GM18508 (cell line): ENCODE measurements around the gene DNAH2.

Source experiments
- ATAC-seq: cut with Tn5 transposase; IDR thresholded peaks from one replicate; pipeline ENCODE4 v1.9.1; 2021; ENCODE audit warnings: moderate number of reproducible peaks; ENCODE audit not compliant: insufficient read depth, unreplicated experiment

Gene DNAH2

DNA sequence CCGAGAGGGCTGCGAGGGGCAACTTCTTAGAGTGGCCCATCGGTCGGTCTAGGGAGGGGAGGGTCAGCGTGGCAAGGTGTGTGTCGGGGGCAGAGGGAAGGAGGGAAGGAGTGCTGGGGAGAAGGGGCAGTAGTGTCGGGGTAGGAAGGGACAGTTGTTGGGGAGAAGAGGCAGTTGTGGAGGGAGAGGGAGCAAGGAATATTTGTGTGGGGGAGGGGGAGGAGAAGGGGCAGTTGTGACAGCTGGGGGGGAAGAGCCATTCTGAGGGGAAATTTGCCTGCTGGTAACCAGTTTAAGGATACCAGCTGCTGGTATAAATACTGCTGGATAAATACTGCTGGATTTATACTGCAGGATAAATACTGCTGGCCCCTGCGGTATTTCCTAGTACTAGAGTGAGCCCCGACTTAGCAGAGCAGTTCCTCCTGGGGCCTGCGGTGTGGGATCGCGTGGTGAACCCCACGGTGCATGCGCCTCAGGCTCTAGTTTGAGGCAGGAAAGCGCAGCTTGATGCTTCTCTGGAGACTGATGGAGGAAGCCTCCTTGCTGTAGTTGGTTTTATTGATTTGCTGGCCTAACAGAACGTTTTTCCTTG is 309 bp downstream of the DNAH2 start:
- ATAC-seq: no peak

DNA sequence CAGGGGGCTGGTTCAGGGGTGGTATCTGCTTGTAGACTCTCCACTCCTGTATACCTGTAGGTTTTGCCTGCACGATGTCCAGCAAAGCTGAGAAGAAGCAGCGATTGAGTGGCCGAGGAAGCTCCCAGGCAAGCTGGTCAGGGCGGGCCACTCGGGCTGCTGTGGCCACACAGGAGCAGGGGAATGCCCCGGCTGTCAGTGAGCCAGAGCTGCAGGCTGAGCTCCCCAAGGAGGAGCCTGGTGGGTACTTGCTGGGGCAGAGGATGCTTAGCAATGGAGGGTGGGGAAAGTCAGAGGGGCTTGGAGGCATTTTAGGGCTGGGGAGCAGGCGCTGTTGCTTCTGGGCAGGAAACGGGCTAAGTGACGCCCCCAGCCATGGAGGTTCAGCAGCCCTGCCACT is 2.1 kb downstream of the DNAH2 start:
- no peak for ATAC-seq

DNA sequence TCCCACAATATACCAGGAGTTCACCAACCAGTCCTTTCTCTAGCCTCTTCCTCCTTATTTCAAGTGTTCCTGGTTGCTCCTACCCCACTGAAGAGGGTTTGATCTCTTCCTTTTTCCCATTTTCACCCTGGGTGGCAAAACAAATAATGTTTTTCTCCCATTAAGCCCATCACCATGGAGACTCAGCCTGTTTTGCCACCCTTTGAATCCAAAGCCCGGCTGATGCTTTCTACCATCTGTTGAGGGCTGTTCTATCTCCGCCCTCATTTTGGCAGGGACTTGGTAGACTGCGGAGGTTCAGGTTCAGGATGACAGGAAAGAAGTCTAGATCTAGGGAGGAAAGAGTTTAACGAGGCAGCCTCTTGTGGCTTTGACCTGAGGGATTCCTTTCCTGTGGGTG is 2.6 kb downstream of the DNAH2 start:
- no peak for ATAC-seq

DNA sequence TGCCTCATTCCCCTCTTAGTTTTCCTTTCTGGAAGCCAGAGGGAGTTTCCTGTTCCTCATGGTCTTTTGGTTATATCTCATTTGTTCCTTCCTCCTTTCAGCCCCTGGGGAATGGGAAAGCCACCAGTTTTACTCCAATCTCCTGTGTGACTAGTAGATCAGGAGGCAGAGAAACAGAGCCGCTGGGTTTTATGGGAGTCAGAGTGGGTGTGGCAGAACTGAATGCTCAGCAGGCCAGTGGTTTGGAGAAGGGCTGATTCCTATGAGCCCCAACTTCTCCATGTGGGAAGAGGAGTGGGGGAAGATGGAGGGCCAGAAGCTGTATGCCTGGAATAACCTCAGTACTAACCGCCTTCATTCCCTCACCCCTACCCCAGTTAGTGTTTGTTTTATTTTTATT is 4.1 kb downstream of the DNAH2 start:
- ATAC-seq: no peak

DNA sequence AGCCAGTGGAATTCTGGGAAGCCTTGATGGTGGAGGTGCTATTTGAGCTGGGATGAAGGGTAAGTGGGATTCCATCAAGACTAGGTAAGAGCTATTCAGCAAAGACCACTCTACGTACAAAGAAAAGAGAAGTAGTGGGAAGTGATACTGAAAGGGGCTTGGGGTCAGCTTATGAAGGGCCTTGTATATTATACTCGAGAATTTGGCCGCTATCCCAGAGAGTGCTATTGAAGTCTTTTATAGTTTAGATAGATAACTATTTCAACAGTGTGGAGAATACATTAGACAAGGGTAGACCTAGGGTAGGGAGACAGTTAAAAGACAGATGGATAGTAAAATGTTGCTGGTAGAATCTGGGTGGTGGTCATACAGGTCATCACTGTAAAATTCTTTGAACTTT is 10.3 kb downstream of the DNAH2 start:
- no peak for ATAC-seq

DNA sequence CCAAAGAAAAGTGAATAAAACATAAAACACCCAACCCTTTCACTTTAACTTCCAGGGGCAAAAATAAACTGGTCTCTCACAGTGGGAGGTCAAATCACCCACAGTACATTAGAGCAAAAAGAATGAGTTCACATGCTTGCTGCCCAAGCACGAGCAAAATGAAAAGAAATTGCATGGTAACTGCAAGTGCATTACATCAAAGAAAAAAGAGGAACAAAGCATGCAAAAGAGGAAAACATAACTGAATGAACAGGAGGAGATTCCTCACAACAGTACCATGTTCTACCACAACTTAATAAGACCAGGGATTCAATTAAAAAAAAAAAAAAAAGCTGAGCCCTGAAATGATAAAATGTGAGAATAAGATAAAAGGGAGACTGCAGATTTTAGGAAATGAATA is 12.3 kb downstream of the DNAH2 start:
- ATAC-seq: no peak

DNA sequence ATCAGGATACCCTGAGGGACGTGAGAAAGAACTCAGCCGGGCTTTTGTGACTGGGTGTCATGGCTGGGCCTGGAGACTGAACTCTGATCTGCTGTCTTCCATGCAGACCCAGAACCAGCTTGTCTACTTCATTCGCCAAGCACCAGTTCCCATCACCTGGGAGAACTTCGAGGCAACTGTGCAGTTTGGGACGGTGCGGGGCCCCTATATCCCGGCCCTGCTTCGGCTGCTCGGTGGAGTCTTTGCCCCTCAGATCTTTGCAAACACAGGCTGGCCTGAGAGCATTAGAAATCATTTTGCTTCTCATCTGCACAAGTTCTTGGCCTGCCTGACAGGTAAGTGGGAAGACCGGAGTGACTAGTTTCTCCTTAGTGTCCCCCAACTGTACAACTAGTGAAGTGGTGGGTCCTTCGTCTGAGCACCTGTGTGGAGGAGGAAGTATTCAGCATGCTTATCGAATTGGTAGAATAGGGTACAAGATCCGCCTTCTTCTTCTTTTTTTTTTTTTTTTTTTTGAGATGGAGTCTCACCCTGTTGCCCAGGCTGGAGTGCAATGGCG is 15.5 kb downstream of the DNAH2 start:
- no peak for ATAC-seq

DNA sequence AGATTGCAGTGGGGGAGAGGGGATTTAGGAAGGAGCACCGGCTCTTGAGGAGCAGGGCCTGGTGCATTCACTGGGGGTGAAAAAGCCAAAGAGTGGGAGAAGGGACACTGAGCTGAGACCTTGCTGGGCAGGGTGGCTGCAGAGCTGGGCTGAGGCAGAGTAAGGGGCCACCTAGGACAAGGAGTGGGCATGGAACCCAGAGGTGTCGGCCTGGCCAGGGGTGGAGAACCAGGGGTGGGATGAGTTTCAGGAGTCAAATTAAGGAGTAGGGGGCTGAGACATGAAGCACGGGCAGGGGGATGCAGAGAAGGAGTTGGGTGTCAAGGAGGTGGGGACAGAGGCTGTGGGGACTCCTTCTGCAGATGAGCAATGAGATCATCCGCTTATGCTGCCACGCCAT is 20.1 kb downstream of the DNAH2 start:
- no peak for ATAC-seq

DNA sequence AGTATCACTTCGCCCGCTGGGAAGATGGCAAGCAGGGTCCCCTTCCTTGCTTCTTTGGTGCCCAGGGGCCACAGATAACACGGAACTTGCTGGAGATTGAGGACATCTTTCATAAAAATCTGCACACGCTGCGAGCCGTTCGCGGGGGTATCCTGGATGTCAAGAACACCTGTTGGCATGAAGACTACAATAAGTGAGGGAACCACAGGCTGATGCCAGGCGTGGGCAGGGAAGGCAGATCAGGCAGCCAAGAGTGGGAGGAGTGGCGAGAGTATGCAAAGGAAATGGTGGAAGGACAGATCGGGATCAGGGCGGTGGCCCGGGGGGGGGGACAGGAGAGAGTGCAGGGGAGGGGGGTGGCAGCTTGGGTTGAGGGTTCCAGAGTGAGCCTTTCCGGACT is 22.2 kb downstream of the DNAH2 start:
- ATAC-seq: no peak

DNA sequence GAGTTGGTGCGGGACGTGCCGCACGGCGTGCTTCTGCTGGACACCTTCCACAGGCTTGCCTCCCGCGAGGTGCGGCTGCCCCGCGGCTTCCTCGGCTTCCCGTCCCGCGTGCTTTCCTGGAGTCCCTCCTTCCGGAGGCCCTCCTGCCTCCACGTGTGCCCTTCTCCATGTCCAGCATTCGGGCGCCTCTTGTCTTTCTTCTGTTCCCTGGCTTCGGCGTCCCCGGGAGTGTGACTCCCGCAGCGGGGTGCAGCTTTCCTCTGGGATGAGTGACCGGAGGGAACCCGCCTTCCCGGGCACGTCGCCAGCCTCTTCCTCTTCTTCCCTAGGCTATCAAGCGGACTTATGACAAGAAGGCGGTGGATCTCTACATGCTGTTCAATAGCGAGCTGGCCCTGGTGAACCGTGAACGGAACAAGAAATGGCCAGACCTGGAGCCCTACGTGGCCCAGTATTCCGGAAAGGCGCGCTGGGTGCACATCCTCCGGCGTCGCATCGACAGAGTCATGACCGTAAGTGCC is 23.0 kb downstream of the DNAH2 start:
- ATAC-seq: no peak

DNA sequence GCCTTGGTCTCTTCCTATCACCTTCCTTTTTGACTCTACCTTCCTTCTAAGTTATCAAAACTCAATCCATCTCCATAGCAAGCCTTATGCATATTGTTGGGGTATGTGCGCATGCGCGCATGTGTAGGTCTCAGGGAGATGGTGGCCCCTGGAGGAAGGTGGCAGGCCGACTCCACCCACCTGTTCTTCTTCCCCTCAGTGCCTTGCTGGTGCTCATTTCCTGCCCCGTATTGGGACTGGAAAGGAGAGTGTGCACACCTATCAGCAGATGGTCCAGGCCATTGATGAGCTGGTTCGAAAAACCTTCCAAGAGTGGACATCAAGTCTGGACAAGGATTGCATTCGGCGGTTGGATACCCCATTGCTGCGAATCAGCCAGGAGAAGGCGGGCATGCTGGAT is 25.2 kb downstream of the DNAH2 start:
- no peak for ATAC-seq

DNA sequence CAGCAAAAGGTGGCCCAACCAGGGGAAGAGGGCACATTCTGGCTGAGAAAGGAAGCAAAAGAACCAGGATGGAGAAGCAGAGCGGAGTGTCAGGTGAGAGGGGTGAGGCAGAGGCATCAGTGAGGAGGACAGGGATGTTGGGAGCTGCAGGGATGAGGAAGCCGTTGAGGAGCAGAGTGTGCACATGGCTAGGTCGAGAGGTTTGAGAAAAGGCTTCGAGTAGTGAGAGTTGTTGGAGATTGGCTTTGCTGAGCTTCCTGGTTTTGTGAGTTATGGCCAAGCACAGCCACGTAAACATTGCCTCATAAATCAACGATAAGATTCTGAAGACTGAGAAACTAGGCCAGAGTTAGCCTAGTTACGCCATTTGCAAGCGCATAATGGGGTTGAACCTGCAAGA is 26.9 kb downstream of the DNAH2 start:
- ATAC-seq: no peak

DNA sequence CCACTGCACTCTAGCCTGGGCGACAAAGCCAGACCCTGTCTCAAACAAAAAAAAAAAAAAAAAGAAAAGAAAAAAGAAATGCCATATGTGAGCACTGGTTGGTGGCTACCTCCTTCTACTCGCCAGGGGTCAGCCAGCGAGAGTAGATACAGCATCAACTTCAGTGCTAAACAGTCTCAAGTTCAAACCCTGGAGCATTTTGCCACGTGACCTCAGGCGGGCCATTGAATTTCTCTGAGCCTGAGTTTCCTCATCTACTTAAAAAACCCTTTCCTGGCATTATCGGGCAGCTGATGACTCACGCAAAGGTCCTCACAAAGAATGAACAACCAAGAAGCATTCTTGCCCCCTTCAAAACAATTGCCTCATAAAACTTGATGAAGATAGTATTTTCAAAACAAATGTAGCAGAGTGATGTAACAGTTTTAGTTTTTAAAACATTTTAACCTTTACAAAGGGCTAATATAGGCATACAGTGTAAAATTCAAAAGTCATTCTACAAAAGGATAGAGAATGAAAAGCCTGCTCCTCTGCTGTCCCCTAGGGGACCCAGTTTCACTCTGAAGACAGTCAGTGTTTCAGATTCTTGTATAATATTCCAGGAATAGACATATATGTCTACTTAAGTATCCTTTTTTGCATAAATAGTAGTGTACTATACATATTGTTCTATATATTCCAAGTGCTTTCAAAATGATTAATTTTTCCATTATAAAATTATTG is 28.4 kb downstream of the DNAH2 start:
- no peak for ATAC-seq

DNA sequence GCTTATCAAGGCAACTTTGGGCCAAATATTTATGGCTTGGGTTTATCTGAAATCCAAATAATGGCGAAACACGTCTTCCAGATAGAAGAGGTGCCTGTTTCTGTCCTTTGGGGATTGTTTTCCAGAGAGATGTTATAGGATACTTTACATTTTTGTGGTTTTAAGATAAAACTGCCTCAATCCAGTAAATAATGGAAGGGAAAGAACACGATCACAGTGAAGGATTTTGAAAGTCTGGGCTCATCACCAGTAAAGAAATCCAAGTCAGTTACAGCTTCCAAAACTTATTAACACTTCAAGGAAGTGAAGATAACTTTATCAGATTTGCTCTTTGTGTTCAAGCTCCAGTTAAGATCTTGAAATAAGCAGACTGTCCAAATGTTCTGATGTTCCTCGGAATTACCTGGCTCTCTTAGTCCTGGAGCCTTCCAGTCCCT is 30.1 kb downstream of the DNAH2 start:
- no peak for ATAC-seq

DNA sequence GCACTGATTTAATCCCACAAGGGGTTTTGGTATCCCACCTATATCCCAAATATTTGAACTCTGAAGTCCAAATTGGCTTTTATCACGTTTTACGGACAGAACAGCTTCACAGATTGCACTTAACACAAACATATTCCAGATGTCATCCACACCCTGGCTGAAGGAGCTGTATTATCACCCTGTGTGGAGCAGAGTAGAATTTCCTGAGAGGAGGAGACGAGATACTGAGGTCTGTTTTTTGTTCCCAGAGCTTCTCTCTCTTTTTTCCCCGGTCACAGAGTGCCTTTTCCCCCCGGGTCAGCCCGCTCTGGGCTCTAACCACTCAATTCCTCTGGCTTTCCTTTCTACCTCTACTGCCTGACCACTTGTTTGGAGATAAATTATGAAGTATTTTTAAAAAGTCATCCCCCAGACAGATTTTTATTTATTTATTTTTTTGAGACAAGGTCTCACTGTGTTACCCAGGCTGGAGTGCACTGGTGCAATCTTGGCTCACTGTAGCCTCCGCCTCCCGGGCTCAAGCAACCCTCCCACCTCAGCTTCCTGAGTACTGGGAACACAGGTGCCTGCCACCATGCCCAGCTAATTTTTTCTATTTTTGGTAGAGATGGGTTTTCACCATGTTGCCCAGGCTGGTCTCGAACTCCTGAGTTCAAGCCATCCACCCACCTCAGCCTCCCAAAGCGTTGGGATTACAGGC is 30.7 kb downstream of the DNAH2 start:
- no peak for ATAC-seq

DNA sequence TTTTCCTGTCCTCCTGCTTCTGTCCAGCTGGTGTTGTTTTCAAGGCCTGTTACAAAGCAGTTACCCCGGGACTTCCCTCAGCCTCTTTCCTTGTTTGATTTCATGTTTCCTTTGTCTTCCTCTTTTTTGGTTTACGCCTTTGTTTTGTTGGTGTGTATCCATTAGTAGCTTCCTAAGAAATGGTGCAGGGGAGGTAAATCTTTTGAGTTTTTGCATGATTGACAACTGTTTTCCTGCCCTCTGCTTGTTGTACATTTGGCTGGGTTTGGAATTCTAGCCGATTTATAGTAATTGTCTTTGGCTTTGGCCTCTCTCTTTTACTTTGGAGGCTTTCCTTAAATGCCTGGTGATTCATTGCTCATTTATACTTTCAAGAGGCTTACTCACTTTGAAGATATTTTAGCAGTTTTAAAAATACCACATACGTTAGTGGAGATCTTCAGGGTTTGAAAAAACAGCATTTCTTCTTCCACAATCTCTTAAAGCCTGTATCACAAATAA is 32.8 kb downstream of the DNAH2 start:
- ATAC-seq: no peak

DNA sequence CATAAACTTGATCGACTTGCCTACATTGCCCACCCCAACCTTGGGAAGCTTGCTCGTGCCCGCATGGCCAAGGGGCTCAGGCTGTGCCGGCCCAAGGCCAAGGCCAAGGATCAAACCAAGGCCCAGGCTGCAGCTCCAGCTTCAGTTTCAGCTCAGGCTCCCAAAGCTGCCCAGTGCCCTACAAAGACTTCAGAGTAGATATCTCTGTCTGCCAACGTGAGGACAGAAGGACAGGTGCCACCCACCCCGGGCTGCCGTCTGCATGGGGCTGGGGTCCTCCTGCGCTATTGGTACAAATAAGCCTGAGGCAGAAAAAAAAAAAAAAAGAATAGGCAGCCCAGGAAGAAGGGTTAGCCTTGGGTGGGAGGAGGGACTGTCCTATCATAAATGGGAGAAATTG is 37.1 kb downstream of the DNAH2 start:
- no peak for ATAC-seq

DNA sequence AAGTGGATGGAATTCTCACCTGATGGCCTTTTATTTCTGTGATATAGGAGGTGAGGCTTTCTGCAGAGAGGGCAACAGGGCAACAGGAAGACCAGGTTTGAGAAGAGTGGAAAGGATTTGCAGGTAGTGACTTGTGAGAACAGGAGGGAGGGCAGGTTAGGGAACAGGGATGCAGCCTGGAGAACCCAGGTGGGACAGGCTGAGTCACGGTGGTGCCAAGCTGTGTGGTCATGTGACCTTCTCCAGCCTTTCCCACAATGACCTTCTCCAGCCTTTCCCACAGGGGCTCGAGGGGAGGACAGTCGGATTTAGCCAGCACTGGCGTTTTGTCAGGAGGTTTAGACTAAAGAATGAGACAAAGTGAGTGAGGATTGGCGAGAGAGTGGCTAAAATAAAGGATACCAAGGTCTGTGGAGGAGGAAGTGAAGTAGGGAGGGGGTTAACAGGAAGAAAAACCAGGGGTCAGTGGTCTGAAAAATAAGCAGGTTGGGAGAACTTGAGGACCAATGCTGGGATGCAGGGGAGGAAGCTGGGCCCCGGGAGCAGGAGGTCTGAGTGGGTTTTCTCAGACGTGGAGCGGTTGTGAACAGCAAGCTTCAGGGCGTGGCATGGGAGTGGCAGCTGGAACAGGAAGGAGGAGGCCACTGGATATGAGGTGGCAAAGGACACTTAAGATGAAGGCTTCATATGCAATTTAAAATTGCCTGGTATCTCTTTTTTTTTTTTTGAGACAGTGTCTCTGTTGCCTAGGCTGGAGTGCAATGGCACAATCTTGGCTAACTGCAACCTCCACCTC is 37.7 kb downstream of the DNAH2 start:
- no peak for ATAC-seq

DNA sequence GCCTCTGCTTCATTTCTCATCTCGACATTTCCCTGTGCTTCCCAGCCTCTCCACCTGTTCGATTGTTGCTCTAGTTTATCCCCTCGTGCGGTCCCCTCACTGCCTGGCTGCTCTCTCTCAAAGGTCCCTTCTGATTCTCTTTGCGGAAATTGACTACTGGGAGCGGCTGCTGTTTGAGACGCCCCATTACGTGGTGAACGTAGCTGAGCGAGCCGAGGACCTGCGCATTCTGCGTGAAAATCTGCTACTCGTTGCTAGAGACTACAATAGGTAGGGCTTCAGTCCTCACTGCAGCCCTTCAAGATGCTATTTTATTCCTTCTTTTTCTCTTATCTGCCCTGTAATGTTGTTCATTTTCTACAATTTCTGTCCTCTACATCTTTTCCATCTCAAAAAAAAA is 39.4 kb downstream of the DNAH2 start:
- no peak for ATAC-seq

DNA sequence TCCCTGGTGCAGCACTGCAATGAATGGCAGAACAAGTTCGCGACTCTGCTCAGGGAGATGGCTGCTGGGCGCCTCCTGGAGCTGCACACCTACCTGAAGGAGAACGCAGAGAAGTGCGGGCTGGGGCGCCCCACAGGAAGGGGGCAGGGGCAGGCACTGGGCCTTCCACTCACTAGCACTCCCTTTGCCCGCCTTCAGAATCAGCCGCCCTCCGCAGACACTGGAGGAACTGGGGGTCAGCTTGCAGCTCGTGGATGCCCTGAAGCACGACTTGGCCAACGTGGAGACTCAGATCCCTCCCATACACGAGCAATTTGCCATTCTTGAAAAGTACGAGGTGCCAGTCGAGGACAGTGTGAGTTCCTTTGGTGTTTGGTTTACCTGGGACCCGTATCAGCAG is 46.4 kb downstream of the DNAH2 start:
- no peak for ATAC-seq
